Fibroblast of lung (primary cell): Measurements from ENCODE around the gene ALKBH4. TPM values are rescaled to one million over a fixed set of nuclear protein-coding genes. Genes with fewer than 3 reads are reported as not detected.
A peak's percentile ranks its signal among the peaks of the same experiment; 100 is the strongest.

ENCODE experiments used
- DNase-seq, 2 donors: peaks; one replicate each; pipeline versions ENCODE4 v3.0.0 to v3.0.0-alpha.2; 2010; ENCODE audit warnings: low read depth in 2 of 2
- H2AFZ ChIP-seq: 2 replicates; pipeline ENCODE4 v1.5.1; 2012; ENCODE audit warnings: low read length, control low read depth, inconsistent platforms
- H3K27ac ChIP-seq: 2 replicates; pipeline ENCODE4 v1.5.1; 2011; ENCODE audit warnings: low read length, control low read depth; ENCODE audit not compliant: insufficient read depth
- H3K27me3 ChIP-seq: 2 replicates; pipeline ENCODE4 v1.5.1; 2011; ENCODE audit warnings: mild to moderate bottlenecking, low read length; ENCODE audit not compliant: control insufficient read depth, insufficient read depth
- H3K36me3 ChIP-seq: 2 replicates; pipeline ENCODE4 v1.5.1; 2011; ENCODE audit warnings: low read length; ENCODE audit not compliant: control insufficient read depth, insufficient read depth
- H3K4me1 ChIP-seq: 2 replicates; pipeline ENCODE4 v1.5.1; 2011; ENCODE audit warnings: low read length; ENCODE audit not compliant: control insufficient read depth, insufficient read depth; ENCODE audit errors: extremely low read depth
- H3K4me2 ChIP-seq: 2 replicates; pipeline ENCODE4 v1.5.1; 2011; ENCODE audit warnings: low read length, control low read depth; ENCODE audit not compliant: insufficient read depth; ENCODE audit errors: extremely low read depth
- H3K4me3 ChIP-seq, 4 experiments: fragments of 200-600 bp in 1 of 4; sonication (generic) in 1 of 4; replicated peaks in 1 of 4; 2 replicates each; pipeline ENCODE4 v1.5.1; 2011 to 2016; ENCODE audit warnings: low read length in 4 of 4, low read depth in 3 of 4, mild to moderate bottlenecking in 3 of 4, control low read depth in 2 of 4, inconsistent platforms in 1 of 4, mixed read lengths in 1 of 4; ENCODE audit not compliant: insufficient read depth in 1 of 4; ENCODE audit errors: control extremely low read depth in 1 of 4
- H3K79me2 ChIP-seq: 2 replicates; pipeline ENCODE4 v1.5.1; 2012; ENCODE audit warnings: mild to moderate bottlenecking, low read length, inconsistent platforms; ENCODE audit not compliant: control insufficient read depth, insufficient read depth
- H3K9ac ChIP-seq: 2 replicates; pipeline ENCODE4 v1.5.1; 2011; ENCODE audit warnings: mild to moderate bottlenecking, low read length, control low read depth; ENCODE audit not compliant: insufficient read depth
- H3K9me3 ChIP-seq: 2 replicates; pipeline ENCODE4 v1.5.1; 2012; ENCODE audit warnings: low read depth, low read length; ENCODE audit not compliant: control insufficient read depth, insufficient read depth
- H4K20me1 ChIP-seq: 2 replicates; pipeline ENCODE4 v1.5.1; 2011; ENCODE audit warnings: low read length; ENCODE audit not compliant: control insufficient read depth, insufficient read depth; ENCODE audit errors: extremely low read depth
- CTCF ChIP-seq, 2 donors: IDR thresholded peaks in 1 of 2; conservative IDR thresholded peaks in 1 of 2; 1 replicate in 1 of 2; 2 replicates in 1 of 2; pipeline ENCODE4 v1.5.1; 2011 to 2012; ENCODE audit warnings: low read length in 2 of 2, control low read depth in 1 of 2, inconsistent platforms in 1 of 2, low read depth in 1 of 2, mild to moderate bottlenecking in 1 of 2
- EZH2 ChIP-seq: IDR thresholded peaks from 2 replicates; pipeline ENCODE4 v1.5.1; 2012; ENCODE audit warnings: low read length, control low read depth, mild to moderate bottlenecking; ENCODE audit errors: missing control alignments
- polyA plus RNA-seq, 2 donors: library from polyadenylated mRNA; depleted of rRNA in 1 of 2; stranded (reverse) in 1 of 2; unstranded in 1 of 2; fragments of >200 nt; gene quantifications; 2 replicates each; pipeline ENCODE4 v1.2.1, GENCODE V29; 2011 to 2012; ENCODE audit warnings: missing spikeins in 1 of 2
- total RNA-seq: library from RNA; depleted of rRNA; stranded (reverse); fragments of >200 nt; gene quantifications from 2 replicates; pipeline ENCODE4 v1.2.1, GENCODE V29; 2014

The ALKBH4 gene
- total and polyA plus RNA-seq, 2 donors (not counting 1 experiment from before 2014, with no cell fraction given): 3.7 to 13.2 TPM

GRCh38 chr7:102413611-102414010 is 51.1 kb downstream of the ALKBH4 start:
- Histone ChIP-seq H3K4me2 (no peak overlapping the region), H2AFZ (no peak overlapping the region), H4K20me1 (no peaks in the 10 kb centered on the region), H3K27me3 (no peaks in the 10 kb centered on the region), H3K27ac (no peak overlapping the region), H3K9ac (no peak overlapping the region), H3K36me3 (peaks cover 6% of the 10 kb centered on the region), H3K9me3 (no peaks in the 10 kb centered on the region), H3K79me2 (no peaks in the 10 kb centered on the region), H3K4me1 (no peaks in the 10 kb centered on the region), H3K4me3 (no peak overlapping the region)
- no peak for TF ChIP-seq CTCF (conservative IDR thresholded peaks at IDR 0.05 in 1 of 2, IDR thresholded peaks at IDR 0.05 in 1 of 2; ENCODE audit: low read depth in 1 of 2, low read length in 2 of 2)
- no peak for TF ChIP-seq EZH2
- no peak for DNase-seq

DNA sequence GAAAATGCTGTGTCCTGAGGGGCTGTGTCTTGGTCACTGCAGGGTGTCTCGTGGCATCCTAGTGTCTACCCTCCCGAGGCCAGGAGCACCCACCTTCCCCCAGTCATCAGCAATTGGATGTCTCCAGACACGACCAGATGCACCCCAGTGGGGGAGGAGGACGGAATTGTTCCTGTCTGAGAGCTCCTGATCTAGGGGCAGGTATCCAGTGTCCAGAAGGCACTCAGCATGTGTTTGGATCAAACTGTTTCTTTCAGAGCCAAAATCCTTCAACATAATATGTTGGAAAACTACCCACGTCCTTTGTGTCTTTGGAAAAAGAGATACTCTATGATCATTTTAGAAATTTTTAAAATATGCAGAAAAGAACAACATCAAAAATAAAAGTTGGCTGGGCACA is 51.6 kb downstream of the ALKBH4 start:
- no peaks in the 10 kb centered on the region for H4K20me1 ChIP-seq
- no peak overlapping the region for H3K27ac ChIP-seq
- no peak for DNase-seq
- H3K9ac ChIP-seq: no peak overlapping the region
- TF ChIP-seq CTCF (conservative IDR thresholded peaks at IDR 0.05 in 1 of 2, IDR thresholded peaks at IDR 0.05 in 1 of 2; ENCODE audit: low read depth in 1 of 2, low read length in 2 of 2) (no peak), EZH2 (no peak)
- no peaks in the 10 kb centered on the region for H3K4me1 ChIP-seq
- H3K79me2 ChIP-seq: no peaks in the 10 kb centered on the region
- no peak overlapping the region for H3K4me2 ChIP-seq
- H3K9me3 ChIP-seq: no peaks in the 10 kb centered on the region
- no peak overlapping the region for H3K4me3 ChIP-seq
- H3K36me3 ChIP-seq: peaks cover 10% of the 10 kb centered on the region
- H3K27me3 ChIP-seq: no peaks in the 10 kb centered on the region
- no peak overlapping the region for H2AFZ ChIP-seq

- Histone ChIP-seq H3K4me2 (no peak overlapping the region), H3K4me3 (no peak overlapping the region), H3K79me2 (no peaks in the 10 kb centered on the region), H3K36me3 (peaks cover 14% of the 10 kb centered on the region), H3K27ac (no peak overlapping the region), H4K20me1 (no peaks in the 10 kb centered on the region), H3K27me3 (no peaks in the 10 kb centered on the region), H3K9me3 (no peaks in the 10 kb centered on the region), H3K9ac (no peak overlapping the region), H2AFZ (no peak overlapping the region), H3K4me1 (no peaks in the 10 kb centered on the region)
- peak in 1 of 2 donors; percentile 41 for TF ChIP-seq CTCF (conservative IDR thresholded peaks at IDR 0.05 in 1 of 2, IDR thresholded peaks at IDR 0.05 in 1 of 2; ENCODE audit: low read depth in 1 of 2, low read length in 2 of 2)
- no peak for TF ChIP-seq EZH2
- peak; percentile 23 to 25 for DNase-seq
Measured at GRCh38 chr7:102412548-102412947, 52.1 kb downstream of the ALKBH4 start.
